Measurements from ENCODE around the gene CCDC54.

Gene CCDC54

DNA sequence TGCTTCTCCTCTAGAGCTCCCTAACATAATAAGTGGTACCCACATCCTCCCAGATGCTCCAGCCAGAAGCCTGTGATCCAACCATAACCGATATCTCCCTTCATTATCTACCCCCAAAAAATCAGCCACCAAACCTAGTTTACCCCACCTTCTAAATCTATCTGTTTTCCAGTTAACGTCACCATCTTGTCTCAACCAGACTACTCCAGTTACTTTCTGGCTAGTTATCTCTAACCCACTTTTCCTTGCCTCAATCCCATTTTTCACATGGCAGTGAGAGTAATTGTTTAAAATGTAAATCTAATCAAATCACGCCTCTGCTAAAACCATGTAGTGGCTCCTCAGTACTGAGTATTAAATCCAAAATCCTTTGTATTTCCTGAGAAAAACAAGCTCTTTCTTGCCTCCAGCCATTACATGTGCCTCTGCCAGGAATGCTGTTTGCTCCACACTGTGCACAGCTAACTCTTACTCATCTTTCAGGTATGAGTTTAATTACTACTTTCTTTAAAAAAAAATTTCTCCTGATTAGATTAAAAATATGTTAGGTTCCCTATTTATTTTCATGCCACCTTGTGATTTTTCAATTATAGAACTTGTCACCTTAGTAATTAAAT lies 15.4 kb downstream of the CCDC54 start:
- no peak for DNase-seq (ENCODE audit: low read depth in 2 of 2)

DNA sequence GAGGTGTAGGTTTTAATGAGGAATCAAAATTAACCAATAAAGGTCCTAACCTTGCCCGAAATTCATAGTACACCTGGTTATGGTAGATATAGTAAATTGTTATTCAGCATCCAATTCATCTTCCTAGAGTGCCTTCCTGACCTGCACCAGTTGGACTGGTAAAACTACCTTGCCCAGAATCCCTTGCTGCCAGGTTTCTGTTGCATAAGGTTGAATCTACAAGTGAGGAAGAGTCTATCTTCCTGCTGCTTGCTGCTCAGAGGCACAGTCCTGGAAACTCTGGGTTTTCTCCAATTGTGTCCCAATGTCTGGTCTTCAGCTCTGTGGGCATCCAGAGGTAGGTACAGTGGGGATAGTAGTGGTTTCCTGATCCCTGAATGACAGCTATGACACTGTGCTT lies 17.3 kb downstream of the CCDC54 start:
- no peak for DNase-seq (ENCODE audit: low read depth in 2 of 2)

DNA sequence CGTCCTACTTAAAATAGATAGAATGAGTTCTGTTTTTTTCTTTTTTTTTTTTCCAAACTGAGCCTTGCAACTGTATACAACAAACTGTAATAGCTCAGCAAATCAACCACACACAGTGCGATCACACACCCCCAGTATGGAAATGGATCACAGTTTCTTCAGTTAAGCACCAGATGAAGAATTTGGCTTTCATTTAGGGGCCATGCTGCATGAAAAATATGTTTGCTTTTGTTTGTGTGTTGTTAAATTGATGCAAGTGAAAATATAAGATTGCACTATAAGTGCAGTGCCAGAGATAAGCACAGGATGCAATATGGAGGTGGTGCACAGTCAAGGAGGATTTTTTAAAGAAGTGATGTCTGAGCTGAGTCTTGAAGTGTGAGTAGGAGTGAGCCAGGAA lies 17.8 kb downstream of the CCDC54 start:
- no peak for DNase-seq (ENCODE audit: low read depth in 2 of 2)

DNA sequence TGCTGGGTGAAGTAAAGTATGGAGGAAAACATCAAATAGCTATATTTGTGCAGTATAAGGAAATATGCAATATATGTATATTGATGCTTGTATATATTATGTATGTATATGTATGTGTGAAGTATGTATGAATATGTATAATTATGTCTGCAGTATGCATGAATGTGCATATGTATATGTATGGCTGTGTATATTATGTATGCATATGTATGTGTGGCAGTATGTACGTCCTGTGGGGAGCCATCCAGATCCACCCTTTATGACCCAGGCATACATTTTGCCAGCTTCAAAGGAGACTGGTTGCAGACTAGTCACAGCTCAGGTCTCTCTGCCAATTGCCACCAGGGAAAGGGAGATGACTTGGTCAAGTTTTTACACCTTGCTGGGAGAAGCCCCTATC lies 24.1 kb downstream of the CCDC54 start:
- no peak for DNase-seq (ENCODE audit: low read depth in 2 of 2)

DNA sequence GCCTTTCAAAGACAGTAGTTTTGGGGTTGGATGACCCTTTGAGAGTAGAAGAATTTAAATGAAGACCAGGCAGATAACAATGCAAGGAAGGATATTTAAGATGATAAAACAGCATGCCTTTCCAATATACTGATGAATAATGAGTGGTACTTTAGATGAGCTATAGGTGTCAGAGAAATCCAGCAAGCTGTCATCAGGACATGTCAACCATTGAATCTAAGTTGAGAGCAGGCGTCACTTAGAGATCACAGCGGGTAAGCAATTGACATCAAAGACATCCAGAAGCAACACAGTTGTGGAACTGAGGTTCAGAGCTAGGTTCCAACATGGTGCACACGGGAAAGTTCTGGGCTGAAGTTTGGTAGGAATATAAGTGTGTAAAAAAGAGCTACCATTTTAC lies 25.0 kb downstream of the CCDC54 start:
- no peak for DNase-seq (ENCODE audit: low read depth in 2 of 2)

DNA sequence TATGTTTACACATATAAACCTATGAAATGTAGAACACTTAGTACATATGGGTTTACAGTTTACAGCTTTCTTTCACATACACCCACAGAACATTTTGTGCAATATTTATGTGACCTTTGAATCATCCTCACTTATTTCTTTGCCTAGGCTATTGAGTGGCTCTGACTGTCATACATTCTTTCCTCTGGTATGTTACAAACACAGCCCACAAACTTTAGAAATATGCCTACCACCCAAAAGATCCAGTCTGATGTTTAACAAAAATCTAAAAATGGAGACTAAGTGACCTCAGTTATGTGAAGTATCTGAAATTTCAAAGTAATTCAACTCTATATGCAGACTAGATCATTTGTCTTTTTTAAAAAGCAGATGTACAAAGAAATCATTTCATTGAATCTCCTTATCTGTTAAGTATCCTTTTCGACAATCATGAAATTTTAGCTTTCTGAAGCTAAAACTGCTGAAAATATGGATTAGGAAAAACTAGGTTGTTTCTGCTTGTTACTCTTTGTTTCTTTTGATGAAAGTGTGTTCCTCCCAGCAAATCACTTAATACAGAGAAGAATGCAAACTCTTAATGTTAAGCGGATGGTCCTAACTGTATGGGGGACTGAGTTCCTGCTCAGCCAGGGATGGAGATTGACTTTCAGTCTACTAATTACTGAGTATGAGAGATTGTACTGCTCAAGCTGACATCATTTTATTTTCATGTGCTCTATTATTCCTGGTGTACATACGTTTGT lies 27.7 kb downstream of the CCDC54 start:
- DNase-seq (ENCODE audit: low read depth in 2 of 2) = no peak

DNA sequence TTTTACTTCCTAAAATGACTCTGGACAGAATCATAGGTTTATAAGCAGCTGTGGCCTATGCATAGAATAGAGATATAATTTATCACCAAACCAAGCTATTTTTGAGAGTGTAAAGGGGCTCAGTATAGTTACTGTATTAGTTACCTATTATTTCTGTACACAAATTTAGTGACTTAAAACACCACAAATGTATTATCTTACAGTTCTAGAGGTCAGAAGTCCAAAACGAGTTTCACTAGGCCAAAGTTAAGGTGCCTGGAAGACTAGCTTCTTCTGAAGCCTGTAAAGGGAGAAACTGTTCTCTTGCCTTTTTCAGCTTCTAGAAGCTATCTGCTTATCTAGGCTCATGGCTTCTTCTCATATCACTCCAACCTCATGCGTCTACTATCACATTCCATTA lies 30.1 kb downstream of the CCDC54 start:
- DNase-seq (ENCODE audit: low read depth in 2 of 2) = no peak

DNA sequence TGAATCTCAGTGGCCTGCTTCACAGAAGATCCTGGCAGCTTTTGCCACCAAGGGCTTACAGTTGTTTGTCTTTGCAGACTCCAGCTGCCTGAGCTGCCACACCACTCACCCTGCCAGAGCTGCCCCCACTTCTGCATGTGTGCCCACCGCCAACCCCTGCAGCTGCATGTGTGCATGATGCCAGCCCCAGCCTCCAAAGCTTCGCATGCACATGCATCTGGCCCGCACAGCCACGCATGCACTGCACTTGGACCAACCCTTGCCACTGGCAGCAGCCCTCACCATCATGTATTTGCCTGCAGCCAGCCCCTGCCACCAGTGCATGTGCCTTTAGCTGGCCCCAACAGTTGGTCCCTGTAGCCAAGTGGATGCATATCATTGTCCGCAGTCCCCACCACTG lies 31.3 kb downstream of the CCDC54 start:
- DNase-seq (ENCODE audit: low read depth in 2 of 2) = no peak

DNA sequence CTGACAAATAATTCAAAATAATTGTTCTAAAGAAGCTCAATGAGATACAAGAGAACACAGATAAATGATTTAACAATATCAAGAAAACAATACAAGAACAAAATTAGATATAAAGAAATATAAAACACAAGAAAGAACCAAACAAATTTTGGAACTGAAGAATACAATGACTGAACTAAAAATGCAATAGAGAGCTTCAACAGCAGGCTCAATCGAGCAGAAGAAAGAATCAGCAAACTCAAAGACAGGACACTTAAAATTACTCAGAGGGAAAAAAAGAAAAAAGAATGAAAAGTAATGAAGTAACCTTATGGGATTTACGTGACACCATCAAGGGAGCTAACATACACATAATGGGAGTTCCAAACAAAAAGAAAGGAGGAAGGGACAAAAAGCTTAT lies 32.1 kb downstream of the CCDC54 start:
- no peak for DNase-seq (ENCODE audit: low read depth in 2 of 2)

DNA sequence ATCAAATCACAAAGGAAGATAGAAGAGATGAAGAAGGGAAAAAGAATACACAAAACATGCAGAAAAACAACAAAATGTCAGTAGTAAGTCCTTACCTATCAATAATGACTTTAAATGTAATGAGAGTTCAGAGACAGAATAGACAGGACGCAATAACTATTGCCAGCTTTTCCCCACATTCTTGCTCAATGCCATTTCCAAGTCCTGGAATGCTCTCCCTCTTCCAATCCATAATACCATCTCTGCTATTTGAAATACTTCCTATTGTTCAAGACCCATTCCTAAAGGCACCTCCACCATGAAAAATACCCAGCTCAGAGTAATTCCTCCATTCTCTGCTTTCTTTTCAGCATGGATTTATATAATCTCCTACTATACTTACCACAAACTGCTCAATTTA lies 33.4 kb downstream of the CCDC54 start:
- no peak for DNase-seq (ENCODE audit: low read depth in 2 of 2)

DNA sequence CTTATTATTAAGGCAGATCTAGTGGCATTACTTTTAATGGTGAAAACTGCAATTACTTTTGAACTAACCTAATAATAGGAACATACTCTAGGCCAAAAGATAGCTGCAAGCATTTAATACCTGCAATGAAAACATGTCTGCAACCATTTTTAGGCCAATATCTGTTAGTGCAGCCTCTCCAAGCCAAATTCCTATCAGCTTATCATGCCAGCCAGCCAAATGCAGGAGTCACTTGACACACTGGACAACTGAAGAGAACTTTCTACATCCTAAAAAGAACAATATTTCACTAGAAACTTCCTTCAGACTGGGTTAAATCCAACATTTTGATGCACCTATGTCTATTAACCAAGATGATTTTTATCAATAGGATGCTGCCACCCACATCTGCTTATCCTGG lies 33.8 kb downstream of the CCDC54 start:
- no peak for DNase-seq (ENCODE audit: low read depth in 2 of 2)

DNA sequence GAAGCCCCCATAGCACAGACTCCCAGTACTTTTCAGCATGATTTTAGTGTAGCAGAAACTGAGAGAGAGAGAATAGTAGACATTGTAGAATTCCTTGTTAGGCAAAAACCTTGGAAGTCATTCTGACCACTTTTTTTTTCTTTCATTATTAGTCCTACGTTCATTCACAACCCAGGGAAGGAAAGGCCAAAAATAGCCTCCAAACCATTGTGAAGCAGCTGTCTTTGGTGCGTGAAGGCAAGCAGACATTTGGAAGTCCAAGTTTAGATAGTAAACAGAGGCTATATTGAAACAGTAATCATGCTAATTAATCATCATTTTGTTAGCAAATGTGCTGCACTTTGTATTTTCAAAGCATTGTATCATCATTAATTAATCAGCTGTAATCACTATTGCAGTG lies 34.5 kb downstream of the CCDC54 start:
- DNase-seq (ENCODE audit: low read depth in 2 of 2) = no peak

DNA sequence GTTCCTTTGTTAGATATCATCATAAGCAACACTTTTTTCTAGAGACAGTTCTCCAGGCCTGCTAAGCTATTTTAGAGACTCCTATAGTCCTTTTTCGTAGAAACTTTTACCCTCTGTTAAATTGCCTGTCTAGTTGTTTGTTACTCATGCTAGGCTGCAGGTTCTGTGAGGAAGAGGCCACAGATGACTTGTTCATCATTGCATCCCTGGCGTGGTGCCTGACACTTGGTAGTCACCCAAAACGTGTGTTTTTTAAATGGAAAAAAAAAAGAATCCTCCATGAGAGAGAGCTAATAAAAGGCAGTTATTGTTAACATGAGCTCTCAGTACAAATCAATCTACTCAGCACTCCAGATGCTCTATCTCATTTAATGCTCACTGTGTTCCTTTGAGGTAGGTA lies 35.1 kb downstream of the CCDC54 start:
- no peak for DNase-seq (ENCODE audit: low read depth in 2 of 2)

DNA sequence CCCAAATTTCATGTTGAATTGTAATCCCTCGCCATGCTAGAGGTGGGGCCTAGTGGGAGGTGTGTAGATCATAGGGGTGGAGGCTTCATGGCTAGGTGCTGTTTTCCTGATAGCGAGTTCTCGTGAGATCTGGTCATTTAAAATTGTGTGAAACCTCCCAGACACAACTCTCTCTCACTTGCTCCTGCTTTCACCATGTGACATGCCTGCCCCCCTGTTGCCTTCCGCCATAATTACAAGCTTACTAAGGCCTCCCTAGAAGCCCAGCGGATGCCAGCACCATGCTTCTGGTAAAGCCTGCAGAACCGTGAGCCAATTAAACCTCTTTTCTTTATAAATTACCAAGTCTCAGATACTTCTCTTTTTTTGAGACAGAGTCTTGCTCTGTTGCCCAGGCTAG lies 36.0 kb downstream of the CCDC54 start:
- no peak for DNase-seq (ENCODE audit: low read depth in 2 of 2)

DNA sequence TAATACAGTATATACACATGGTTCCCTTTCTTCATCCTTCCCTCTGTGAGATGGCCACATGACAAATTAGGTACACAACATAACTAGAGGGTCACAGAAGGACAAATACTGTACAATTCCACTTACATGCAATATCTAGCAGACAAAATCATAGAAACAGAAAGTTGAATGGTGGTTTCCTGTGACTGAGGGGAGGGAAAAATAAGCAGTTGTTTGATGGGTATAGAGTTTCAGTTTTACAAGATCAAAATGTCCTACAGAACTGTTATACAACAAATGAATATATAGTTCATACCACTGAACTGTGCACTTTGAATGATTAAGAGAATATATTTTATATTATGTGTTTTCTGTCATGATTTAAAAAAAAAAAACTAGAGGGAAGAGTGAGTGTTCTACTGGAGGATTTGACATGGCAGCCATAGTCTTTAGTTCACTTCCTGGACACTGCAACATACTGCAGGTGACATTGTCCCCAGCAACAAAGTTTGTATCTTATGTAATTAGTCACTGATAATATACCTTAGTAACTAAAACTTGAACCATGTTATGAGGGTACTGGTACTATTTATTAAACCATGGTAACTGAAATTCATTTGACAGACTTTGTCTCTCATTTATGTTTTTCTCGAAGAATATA lies 37.2 kb downstream of the CCDC54 start:
- DNase-seq (ENCODE audit: low read depth in 2 of 2) = no peak

DNA sequence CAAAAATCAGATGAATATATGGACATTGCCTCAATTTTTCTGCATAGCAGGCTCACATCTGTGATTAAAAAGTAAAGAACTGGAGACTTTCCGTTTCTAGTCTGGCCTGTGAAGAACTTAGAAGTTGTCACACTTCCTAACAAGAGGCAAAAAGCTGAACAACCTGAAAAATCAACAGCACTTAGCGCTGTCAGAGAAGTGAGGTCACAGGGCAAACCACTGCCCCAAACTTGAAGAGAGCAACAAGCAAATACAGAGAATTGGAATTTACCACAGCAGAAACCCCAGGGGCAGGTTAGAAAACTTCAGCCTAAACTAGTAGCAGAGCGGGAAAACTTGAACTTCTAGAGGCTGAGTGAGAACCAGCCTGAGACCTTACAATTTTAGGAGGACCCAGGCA lies 38.9 kb downstream of the CCDC54 start:
- DNase-seq (ENCODE audit: low read depth in 2 of 2) = no peak

DNA sequence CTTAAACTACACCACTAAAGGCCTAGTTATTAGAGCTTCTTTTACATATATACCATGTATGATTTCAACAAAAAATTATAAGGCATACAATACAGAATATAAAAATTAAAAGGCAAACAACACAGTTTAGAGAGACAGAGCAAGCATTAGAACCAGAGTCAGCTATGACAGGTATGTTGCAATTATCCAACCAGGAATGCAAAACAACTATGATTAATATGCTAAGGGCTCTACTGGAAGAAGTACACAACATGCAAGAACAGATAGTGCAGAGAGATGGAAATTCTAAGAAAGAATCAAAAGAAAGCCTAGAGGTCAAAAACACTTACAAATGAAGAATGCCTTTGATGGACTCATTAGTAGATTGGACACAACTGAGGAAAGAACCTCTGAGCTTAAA lies 39.6 kb downstream of the CCDC54 start:
- DNase-seq (ENCODE audit: low read depth in 2 of 2) = no peak

DNA sequence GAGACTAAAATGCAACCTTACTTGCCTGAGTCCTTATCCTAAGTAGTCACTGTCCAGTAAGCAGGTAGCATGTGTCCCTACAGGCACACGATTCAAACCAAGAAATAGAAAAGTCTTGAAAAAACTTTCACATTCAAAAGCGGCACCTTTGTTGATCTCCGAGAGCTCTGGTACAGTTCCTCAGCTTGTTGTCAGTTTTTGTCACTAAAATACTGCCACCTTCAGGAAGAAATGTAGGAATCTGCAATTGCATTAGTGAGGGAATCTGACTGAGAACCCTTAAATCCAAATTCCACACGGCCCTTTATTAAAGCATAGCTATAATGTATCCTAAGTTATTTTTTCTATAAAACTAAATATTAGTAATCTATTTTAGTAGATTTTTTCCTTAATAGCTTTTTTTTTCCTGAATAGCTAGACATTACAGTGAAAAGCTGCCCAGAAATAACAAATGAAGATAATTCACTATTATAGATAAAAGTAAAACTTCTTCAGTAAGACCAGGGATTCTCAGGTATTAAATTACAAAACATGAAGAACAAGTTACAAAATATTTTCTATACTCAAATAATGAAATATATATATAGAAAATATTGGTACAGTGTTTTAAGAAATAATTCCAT lies 44.0 kb downstream of the CCDC54 start:
- DNase-seq (ENCODE audit: low read depth in 2 of 2) = no peak

DNA sequence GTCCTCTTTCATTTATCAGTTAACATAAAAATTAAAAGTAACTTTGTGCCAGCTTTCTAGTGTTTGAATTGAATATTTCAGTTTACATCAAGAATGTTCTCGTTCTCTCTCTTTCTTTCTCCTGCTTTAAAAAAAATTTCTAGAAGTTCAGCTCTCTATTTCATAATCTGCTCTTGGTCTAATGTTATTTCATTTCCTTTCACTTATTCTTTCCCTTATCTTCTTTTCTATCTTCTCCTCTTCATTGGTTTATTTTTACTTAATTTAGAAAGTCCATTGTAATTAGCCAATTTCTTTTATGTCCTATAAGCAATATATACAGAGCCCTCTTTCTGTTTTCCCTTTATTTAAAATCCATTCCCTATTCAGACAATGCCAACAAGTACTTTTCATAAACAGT lies 44.6 kb downstream of the CCDC54 start:
- DNase-seq (ENCODE audit: low read depth in 2 of 2) = no peak

DNA sequence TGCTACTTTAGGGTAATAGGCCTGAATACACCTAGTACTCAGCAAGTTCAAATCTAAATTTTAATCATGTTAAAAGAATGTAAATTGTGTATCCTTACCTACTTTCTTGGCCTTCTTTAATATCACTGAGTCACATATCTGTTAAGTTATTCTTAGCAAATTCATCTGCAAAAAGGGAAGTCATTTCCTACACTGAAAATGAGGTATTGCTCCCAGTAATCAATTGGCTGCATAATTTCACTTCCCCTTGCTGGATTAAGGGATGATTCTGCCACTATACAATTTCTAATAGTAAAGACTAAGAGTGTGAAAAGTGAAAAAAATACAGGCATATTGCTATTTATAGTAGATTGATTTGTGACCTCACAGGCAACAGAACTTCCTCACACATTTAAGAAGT lies 47.8 kb downstream of the CCDC54 start:
- DNase-seq (ENCODE audit: low read depth in 2 of 2) = no peak

DNA sequence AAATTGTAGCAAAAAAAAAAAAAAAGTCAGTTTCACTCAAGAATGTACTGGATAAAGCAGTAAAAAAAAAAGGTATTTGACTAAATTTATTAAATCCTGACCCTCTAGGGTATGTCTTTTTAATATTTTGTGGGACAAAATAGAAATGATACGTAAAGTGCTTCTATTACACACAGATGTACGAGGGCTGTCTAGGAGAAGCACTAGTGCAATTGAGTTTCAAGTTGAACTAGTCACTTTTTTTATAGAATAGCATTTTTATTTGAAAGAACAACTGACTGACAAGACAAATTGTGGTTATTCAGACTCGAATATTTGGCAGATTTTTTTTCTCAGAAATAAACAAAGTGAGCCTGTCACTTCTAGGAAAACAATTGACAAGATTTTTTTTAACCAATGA lies 49.0 kb downstream of the CCDC54 start:
- no peak for DNase-seq (ENCODE audit: low read depth in 2 of 2)
